A549 treated with dexamethasone at 1 μM for 4 hours (cell line): Measurements from ENCODE around the gene USP12. TPM values are rescaled to one million over a fixed set of nuclear protein-coding genes. Genes with fewer than 3 reads are reported as not detected.

ENCODE experiments used
- total RNA-seq: library from RNA; stranded (reverse); fragments of 200-300 nt; extraction: Qiagen RNA extraction; gene quantifications from 5 replicates; pipeline ENCODE4 v1.2.3, GENCODE V29; 2022

Gene USP12
- 15.4 to 19.7 TPM (median 17.2 TPM) in 5 replicates for total RNA-seq

DNA sequence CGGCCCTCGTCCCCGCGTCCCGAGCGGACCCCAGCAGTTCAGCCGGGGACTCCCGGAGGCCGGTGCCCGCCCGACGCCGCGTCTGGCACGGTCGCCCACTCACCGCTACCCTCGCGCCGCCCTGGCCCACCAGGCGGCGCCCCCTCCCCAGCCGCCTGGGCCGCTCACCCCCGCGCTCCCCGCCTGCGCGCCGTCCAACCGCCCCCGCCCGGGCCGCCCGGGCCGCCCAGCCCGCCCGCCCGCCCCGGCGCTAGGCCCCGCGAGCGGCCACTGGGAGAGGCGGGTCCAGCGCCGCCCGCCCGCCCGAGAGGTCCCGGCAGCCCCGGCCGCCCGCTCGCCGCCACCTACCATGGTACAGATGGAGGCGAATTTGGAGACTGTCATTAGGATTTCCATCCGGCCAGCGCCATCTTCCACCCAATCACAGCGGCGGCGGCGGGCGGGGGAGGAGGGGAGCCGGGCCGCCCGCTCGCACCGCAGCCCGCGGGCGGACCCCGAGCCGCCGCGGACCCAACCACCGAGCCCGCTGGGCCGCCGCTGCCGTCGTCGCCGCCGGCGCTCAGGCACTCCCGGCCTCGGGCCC lies at the start of gene USP12:
Gene USP12, minus strand, starts transcription at position 568 of the 583 bp plus-strand sequence. Its CDS starts 172 bp downstream, at position 396.

Other genes starting within 250 kb of the USP12 start
- gene RPL21, start 79.7 kb upstream of the USP12 start, total RNA-seq, result 1,165 to 1,875 TPM (median 1,225 TPM) in 5 replicates
- 3.1 to 6.8 TPM (median 4.9 TPM) in 5 replicates for gene RASL11A, start 99.0 kb upstream of the USP12 start, total RNA-seq